HG03378 (cell line): ENCODE data around the gene KDM3B.
"Not testable (repeated sequence)": the region's sequence is repeated elsewhere in the genome, so short reads cannot be mapped to it uniquely, and the experiment has no call there.

ENCODE experiments used
- ATAC-seq: cut with Tn5 transposase; IDR thresholded peaks from one replicate; pipeline ENCODE4 v1.9.1; 2021; ENCODE audit warnings: mild to moderate bottlenecking, moderate library complexity; ENCODE audit not compliant: unreplicated experiment

KDM3B gene

DNA sequence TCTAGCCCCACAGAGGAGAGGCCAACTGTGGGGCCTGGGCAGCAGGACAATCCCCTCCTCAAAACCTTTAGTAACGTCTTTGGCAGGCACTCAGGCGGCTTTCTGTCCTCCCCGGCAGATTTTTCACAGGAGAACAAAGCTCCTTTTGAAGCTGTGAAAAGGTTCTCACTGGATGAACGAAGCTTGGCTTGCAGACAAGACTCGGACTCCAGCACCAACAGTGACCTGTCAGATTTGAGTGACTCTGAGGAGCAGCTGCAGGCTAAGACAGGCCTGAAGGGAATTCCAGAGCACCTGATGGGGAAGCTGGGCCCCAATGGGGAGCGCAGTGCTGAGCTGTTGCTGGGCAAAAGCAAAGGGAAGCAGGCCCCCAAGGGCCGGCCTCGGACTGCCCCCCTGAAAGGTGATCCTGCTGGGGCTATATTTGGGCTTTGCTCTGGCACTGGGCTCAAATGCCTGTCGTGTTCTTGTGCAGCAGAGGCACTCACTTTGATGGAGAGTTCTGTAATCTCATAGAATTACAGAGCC lies 39.4 kb downstream of the KDM3B start:
- no peak for ATAC-seq

DNA sequence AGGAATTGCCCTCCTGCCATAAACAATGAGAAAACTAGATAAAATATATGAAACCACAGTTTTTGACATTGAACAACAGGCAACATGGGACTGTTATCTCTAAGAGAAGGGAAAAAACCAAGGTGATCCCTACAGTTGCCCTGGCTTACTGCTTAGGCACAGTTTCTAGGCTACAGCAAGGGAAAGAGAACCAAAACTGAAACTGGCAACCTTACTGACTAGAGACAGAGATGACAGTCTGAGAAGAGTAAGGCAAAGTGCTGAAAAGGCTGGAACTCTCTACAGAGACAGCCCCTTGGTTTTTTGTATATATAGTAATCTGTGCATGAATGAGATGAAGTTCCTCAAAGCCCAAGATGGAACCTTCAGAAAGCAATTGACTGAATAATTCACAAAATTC lies 50.2 kb downstream of the KDM3B start:
- peak; percentile 66 for ATAC-seq

DNA sequence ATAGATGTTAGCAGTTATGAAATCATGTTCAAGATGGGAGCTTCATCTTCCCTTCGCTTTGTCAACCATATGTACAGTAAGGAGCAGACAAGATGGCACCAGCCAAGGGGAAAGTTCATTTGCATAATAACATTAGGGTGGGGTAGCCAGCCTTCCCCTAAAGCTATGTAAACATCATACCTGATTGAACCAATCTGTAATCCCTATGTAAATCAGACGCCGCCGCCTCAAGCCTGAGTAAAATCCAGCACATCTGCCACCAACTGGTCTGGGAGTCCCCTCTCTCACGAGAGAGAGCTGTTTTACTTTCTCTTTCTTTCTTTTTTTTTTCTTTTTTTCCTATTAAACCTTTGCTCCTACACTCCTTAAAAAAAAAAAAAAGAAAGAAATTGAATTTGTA lies 55.5 kb downstream of the KDM3B start:
- peak; percentile 81 for ATAC-seq

GRCh38 chr5:138410996-138411640 lies 58.6 kb downstream of the KDM3B start:
- ATAC-seq = not testable (repeated sequence)

DNA sequence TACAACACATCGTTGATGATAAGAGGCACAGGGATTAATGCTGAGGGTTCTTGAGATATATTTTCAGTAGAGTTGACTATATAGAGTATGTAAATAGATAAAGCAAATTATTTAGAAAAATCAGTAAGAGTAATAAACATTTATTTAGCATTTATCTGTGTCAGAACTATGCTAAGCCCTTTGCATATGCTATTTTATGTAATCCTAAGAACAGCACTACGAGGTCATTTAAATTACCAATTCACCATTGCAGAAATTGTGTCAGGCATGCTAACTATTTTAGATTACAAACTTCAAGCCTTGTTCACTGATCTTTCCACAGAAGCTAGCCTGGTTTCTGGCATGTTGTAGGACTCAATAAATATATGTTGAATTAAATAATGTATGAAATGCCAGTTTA lies 66.0 kb downstream of the KDM3B start:
- ATAC-seq = no peak

GRCh38 chr5:138425079-138425478 lies 72.6 kb downstream of the KDM3B start:
- ATAC-seq = no peak

- no peak for ATAC-seq
Measured at GRCh38 chr5:138435943-138436342, 83.5 kb downstream of the KDM3B start.

DNA sequence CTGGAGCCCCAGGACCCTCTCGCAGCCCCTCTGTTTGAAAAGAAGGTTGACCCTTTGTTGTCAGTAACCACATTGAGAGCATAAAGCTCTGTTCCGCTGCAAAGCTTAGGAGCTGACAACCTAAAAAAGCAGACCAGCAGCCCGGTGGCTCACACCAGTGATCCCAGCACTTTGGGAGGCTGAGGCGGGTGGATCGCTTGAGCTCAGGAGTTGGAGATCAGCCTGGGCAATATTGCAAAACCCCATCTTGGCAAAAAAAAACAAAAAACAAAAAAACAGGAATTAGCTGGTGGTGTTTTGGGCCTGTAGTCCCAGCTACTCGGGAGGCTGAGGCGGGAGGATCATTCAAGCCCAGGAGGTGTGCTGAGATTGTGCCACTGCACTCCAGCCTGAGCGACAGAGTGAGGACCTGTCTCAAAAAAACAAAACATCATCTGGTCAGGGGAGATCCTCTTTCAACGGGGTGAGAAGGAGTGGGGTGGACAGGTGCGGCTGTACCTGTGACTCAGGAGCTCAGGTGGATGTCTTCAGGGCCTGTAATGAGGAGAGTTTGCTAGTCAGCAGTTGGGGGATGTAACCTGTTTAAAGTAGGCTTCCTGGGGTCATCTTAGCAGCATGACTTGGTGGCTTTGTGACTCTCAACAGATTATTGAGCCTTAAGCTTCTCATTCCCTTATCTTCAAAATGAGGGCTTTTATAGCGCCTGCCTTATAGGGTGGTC lies 85.7 kb downstream of the KDM3B start:
- ATAC-seq = no peak

- ATAC-seq = no peak
Measured at GRCh38 chr5:138438724-138439476, 86.4 kb downstream of the KDM3B start, which contains the start of gene REEP2. Gene REEP2, plus strand, starts transcription at chr5:138439057. Its CDS starts 152 bp downstream, at chr5:138439209.

DNA sequence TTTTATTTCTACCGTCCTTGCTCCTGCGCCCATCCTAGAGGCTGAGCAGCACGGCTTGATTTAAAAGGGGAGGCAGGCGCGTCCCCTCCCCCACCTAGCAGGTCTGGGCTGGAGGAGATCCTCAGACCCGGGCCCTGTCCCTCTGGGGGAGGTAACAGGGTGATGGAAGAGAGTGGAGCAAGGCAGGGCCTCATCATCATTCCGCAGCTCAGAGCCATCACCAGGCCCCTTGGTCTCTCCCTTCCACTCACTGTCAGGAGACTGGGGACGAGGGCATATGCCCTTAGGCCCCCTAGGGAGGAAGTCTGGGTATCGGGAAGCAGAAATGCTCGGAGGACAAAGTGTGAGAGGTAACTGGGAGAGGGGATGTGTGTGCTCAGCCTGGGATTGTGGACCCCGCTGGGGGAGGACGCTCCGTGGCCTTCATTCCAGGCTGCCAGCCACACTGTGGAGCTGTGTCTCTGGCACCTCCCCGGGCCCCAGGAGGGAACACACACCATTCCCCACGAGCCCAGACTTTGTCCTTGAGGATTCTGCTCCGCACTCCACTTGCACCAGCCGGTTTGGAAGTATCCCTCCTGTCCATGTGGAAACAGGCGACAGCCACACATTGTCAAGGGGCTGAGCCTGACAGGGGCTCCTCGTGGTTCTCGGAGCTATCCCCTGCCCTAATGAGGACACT lies 87.1 kb downstream of the KDM3B start:
- ATAC-seq = no peak

GRCh38 chr5:138440159-138441073 lies 87.9 kb downstream of the KDM3B start:
- ATAC-seq = no peak

- ATAC-seq = no peak
Measured at GRCh38 chr5:138441221-138441620, 88.7 kb downstream of the KDM3B start.

GRCh38 chr5:138444078-138444773 lies 91.7 kb downstream of the KDM3B start:
- no peak for ATAC-seq

GRCh38 chr5:138444774-138445546 lies 92.5 kb downstream of the KDM3B start:
- ATAC-seq = no peak

DNA sequence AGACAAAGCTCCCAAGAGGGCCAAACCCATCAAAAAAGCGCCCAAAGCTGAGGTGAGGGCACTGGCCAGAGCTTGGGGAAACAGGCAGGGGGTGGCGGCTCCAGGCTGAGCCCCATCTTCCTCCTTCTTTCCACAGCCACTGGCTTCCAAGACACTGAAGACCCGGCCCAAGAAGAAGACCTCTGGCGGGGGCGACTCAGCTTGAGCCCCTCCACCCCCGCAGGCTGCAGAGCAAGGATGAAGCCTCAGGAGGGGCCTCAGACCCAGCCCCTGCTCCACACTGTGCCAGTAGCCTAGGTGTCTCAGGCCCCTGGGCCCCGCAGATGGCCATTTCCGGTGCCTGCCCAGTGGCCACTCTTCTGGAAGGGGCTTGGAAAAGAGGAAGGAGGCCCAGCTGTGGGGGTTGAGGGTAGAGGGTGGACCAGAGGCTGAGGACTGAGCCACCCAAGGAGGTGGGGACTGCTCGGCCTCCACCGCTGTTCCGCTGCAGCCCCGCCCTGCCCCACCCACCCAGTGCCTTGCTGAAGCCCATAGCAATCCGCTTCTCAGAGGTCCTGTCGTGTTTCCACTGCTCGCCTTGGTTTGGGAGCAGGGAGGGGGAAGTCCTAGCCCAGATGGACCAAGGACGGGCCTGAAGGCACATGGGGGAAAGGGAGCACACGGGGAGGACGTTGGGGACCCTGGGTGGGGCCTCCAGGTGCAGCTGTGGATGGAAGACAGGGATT lies 93.2 kb downstream of the KDM3B start:
- ATAC-seq = no peak

DNA sequence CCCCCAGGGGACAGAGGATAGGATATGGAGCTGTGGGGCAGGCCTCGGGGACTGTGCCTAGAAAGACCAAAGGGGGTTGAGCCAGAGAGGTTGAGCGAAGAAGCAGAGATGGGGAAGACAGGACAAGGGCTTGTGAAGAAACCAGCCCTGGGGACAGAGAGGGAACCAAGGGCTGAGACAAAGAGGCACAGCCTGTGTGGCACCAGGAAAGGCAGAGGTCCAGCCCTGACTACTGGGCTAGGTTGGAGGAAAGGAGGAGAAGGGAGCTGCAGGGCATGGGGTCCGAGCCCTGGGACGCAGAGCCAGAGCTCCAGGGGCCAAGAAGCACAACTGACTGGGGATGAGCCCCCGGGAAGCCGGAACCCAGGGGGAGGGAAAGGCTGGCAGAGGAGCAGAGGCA lies 95.6 kb downstream of the KDM3B start:
- no peak for ATAC-seq

DNA sequence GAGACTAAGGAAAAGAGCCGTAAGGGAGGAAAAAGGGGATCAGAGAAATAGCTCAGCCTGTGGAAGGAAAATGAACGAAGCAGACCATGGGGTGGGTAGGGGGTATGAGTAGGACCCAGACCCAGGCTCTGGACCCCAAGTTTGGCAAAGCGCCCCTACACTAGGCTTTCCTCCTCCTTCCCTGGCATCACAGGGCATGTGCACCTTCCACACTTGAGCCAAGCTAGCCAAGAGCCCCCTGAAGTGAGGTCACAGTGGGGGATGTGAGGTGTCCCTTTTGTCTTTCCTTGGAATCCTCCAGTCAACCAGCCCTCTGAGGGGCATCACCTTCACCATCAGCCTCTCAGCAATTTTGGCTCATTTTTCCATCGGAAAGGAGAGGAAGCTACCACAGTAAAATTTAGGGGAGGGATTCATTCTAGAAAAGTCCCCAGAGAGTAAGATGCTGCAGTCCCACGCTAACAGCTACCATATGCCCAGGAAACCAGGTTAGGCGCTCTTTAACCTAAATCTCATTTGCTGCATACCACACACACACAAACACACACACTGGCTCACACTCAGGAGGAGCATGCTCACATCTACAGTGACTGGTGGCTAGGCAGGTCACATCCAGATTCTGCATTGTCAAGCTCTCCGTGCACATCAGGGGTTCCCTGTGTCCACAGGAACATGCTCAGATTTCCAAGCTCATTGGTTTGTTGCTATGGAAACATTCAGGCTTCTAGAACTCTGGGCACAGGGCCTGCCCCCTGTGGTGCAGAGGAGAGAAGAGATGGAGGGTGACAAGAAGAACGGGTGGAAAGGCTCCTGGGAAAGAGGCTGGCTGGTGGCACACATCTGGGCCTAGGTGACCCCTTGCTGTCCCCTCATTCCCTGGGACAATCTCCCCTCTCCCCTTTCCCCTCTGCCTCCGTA lies 96.3 kb downstream of the KDM3B start:
- ATAC-seq = no peak
